HL-60 (cell line): Measurements from ENCODE around the gene TMEM123.

ENCODE experiments used
- CTCF ChIP-seq: IDR thresholded peaks from one replicate; pipeline ENCODE4 v1.5.1; 2011; ENCODE audit warnings: low read length, control low read depth, inconsistent platforms; ENCODE audit not compliant: insufficient read depth
- POLR2AphosphoS5 ChIP-seq: IDR thresholded peaks from 2 replicates; pipeline ENCODE4 v1.6.1; 2012; ENCODE audit warnings: low read depth
- REST ChIP-seq: IDR thresholded peaks from 2 replicates; pipeline ENCODE4 v1.6.1; 2012; ENCODE audit warnings: low read depth; ENCODE audit not compliant: insufficient replicate concordance
- SPI1 ChIP-seq: IDR thresholded peaks from 2 replicates; pipeline ENCODE4 v1.6.1; 2012; ENCODE audit warnings: low read depth, mild to moderate bottlenecking, borderline replicate concordance

GRCh38 chr11:102446606-102447005 is 6.0 kb downstream of the TMEM123 start:
- TF ChIP-seq CTCF (no peak), SPI1 (no peak), POLR2AphosphoS5 (no peak), REST (no peak)
